ENCODE results near the gene TNNT3.
"Not testable (repeated sequence)": the region's sequence is repeated elsewhere in the genome, so short reads cannot be mapped to it uniquely, and the experiment has no call there.

The TNNT3 gene

GRCh38 chr11:1935156-1936071, 15.9 kb downstream of the TNNT3 start:
- no peak for DNase-seq (ENCODE audit: low spot score)

GRCh38 chr11:1936072-1936780, 16.7 kb downstream of the TNNT3 start:
- DNase-seq (ENCODE audit: low spot score): no peak

- no peak for DNase-seq (ENCODE audit: low spot score)
These were observed 17.5 kb downstream of the TNNT3 start for GRCh38 chr11:1936781-1937615.

GRCh38 chr11:1937616-1938342, 18.3 kb downstream of the TNNT3 start:
- no peak for DNase-seq (ENCODE audit: low spot score)

- DNase-seq (ENCODE audit: low spot score): no peak
These were observed 19.0 kb downstream of the TNNT3 start for GRCh38 chr11:1938343-1939005.

- DNase-seq (ENCODE audit: low spot score): no peak
These were observed 19.6 kb downstream of the TNNT3 start for GRCh38 chr11:1939006-1939625.

- not testable (repeated sequence) for DNase-seq (ENCODE audit: low spot score)
These were observed 20.3 kb downstream of the TNNT3 start for GRCh38 chr11:1939788-1940187.

GRCh38 chr11:1942558-1943260, 23.2 kb downstream of the TNNT3 start:
- no peak for DNase-seq (ENCODE audit: low spot score)

GRCh38 chr11:1943576-1943975, 24.1 kb downstream of the TNNT3 start:
- DNase-seq (ENCODE audit: low spot score): no peak

GRCh38 chr11:1943977-1944376, 24.5 kb downstream of the TNNT3 start:
- no peak for DNase-seq (ENCODE audit: low spot score)

- no peak for DNase-seq (ENCODE audit: low spot score)
These were observed 27.4 kb downstream of the TNNT3 start, which contains the start of gene MRPL23 for GRCh38 chr11:1946812-1947484. MRPL23 (plus strand) TSS chr11:1947332; CDS start chr11:1947363, 31 bp downstream.

GRCh38 chr11:1947592-1948237, 28.2 kb downstream of the TNNT3 start:
- DNase-seq (ENCODE audit: low spot score): no peak

- no peak for DNase-seq (ENCODE audit: low spot score)
These were observed 28.9 kb downstream of the TNNT3 start for GRCh38 chr11:1948389-1948788.

- DNase-seq (ENCODE audit: low spot score): no peak
These were observed 29.8 kb downstream of the TNNT3 start for GRCh38 chr11:1949302-1949701.

GRCh38 chr11:1949922-1950321, 30.4 kb downstream of the TNNT3 start:
- no peak for DNase-seq (ENCODE audit: low spot score)

GRCh38 chr11:1952806-1953482, 33.4 kb downstream of the TNNT3 start:
- no peak for DNase-seq (ENCODE audit: low spot score)

GRCh38 chr11:1953489-1954266, 34.2 kb downstream of the TNNT3 start:
- DNase-seq (ENCODE audit: low spot score): no peak

All from hepatic stellate cell (primary cell).